Endothelial cell (in vitro differentiated cells): ENCODE data around the gene ABCG1. TPM values are rescaled to one million over a fixed set of nuclear protein-coding genes. Genes with fewer than 3 reads are reported as not detected.
A peak's percentile ranks its signal among the peaks of the same experiment; 100 is the strongest.

Source experiments
- DNase-seq: peaks from one replicate; pipeline ENCODE4 v3.0.0; 2021; ENCODE audit warnings: low spot score
- H3K27ac Mint-ChIP-seq: one replicate; pipeline ENCODE4 v1.8.0; 2021; ENCODE audit warnings: mixed read lengths, inconsistent platforms; ENCODE audit not compliant: unreplicated experiment
- H3K27me3 Mint-ChIP-seq: one replicate; pipeline ENCODE4 v1.8.0; 2021; ENCODE audit warnings: mild to moderate bottlenecking, moderate library complexity, mixed read lengths, inconsistent platforms; ENCODE audit not compliant: unreplicated experiment
- H3K36me3 Mint-ChIP-seq: one replicate; pipeline ENCODE4 v1.8.0; 2021; ENCODE audit warnings: mild to moderate bottlenecking, low read depth, mixed read lengths, inconsistent platforms; ENCODE audit not compliant: unreplicated experiment
- H3K4me1 Mint-ChIP-seq: one replicate; pipeline ENCODE4 v1.8.0; 2021; ENCODE audit warnings: mild to moderate bottlenecking, mixed read lengths, inconsistent platforms; ENCODE audit not compliant: unreplicated experiment
- H3K4me3 Mint-ChIP-seq: one replicate; pipeline ENCODE4 v1.8.0; 2021; ENCODE audit warnings: mild to moderate bottlenecking, mixed read lengths, inconsistent platforms; ENCODE audit not compliant: unreplicated experiment
- H3K9me3 Mint-ChIP-seq: one replicate; pipeline ENCODE4 v1.8.0; 2021; ENCODE audit warnings: mixed read lengths, inconsistent platforms; ENCODE audit not compliant: unreplicated experiment
- CTCF ChIP-seq: fragments of 200-600 bp; sonication (generic); IDR thresholded peaks from one replicate; pipeline ENCODE4 v1.5.0; 2021; ENCODE audit warnings: antibody characterized with exemption; ENCODE audit not compliant: unreplicated experiment
- total RNA-seq: library from RNA; stranded (reverse); fragmentation: NEBNext Ultra II Directional; extraction: Animal tissue kit (Norgen Biotek cat#: 25700); gene quantifications from one replicate; pipeline ENCODE4 v1.2.1, GENCODE V29; 2021; ENCODE audit not compliant: unreplicated experiment

The ABCG1 gene
- total RNA-seq, 1 donor from 2014 or later, result 48.9 TPM

- H3K36me3 Mint-ChIP-seq, result peaks cover 17% of the 10 kb centered on the region
- no peaks in the 10 kb centered on the region for H3K9me3 Mint-ChIP-seq
- H3K27ac Mint-ChIP-seq, result peak overlapping the region; percentile 0
- H3K4me3 Mint-ChIP-seq, result no peak overlapping the region
- no peak for TF ChIP-seq CTCF
- no peak for DNase-seq
- H3K27me3 Mint-ChIP-seq, result peaks cover 5% of the 10 kb centered on the region
- H3K4me1 Mint-ChIP-seq, result peaks cover 23% of the 10 kb centered on the region
Observed at GRCh38 chr21:42214081-42214750, 4.7 kb upstream of the ABCG1 start.

GRCh38 chr21:42214921-42215320 lies 4.0 kb upstream of the ABCG1 start:
- Mint-ChIP-seq H3K4me1 (peaks cover 17% of the 10 kb centered on the region), H3K9me3 (no peaks in the 10 kb centered on the region), H3K27ac (no peak overlapping the region), H3K27me3 (peaks cover 6% of the 10 kb centered on the region), H3K4me3 (no peak overlapping the region), H3K36me3 (peaks cover 17% of the 10 kb centered on the region)
- TF ChIP-seq CTCF, result no peak
- no peak for DNase-seq

- Mint-ChIP-seq H3K27me3 (peaks cover 6% of the 10 kb centered on the region), H3K27ac (no peak overlapping the region), H3K4me1 (peaks cover 15% of the 10 kb centered on the region), H3K36me3 (peaks cover 12% of the 10 kb centered on the region), H3K9me3 (no peaks in the 10 kb centered on the region), H3K4me3 (no peak overlapping the region)
- TF ChIP-seq CTCF, result no peak
- no peak for DNase-seq
Observed at GRCh38 chr21:42215942-42216725, 2.8 kb upstream of the ABCG1 start.

GRCh38 chr21:42216726-42217572 lies 2.0 kb upstream of the ABCG1 start:
- Mint-ChIP-seq H3K27me3 (peaks cover 6% of the 10 kb centered on the region), H3K4me1 (peaks cover 20% of the 10 kb centered on the region), H3K4me3 (no peak overlapping the region), H3K9me3 (no peaks in the 10 kb centered on the region), H3K27ac (peak overlapping the region; percentile 24), H3K36me3 (peaks cover 10% of the 10 kb centered on the region)
- no peak for DNase-seq
- no peak for TF ChIP-seq CTCF
